NB4 (cell line): ENCODE results near the gene DNMT3A.

ENCODE experiments used
- DNase-seq: peaks from one replicate; pipeline ENCODE4 v3.0.0; 2010; ENCODE audit warnings: low read depth
- H3K4me3 ChIP-seq: one replicate; pipeline ENCODE4 v1.5.1; 2011; ENCODE audit warnings: mild to moderate bottlenecking, low read depth, low read length, moderate library complexity
- MAX ChIP-seq: IDR thresholded peaks from 2 replicates; pipeline ENCODE4 v1.6.1; 2011; ENCODE audit warnings: low read depth, low read length
- MYC ChIP-seq: IDR thresholded peaks from 2 replicates; pipeline ENCODE4 v1.6.1; 2011; ENCODE audit warnings: low read depth, low read length
- POLR2A ChIP-seq: IDR thresholded peaks from 2 replicates; pipeline ENCODE4 v1.6.1; 2011; ENCODE audit warnings: mild to moderate bottlenecking; ENCODE audit not compliant: insufficient read length; ENCODE audit errors: extremely low read depth
- TF ChIP-seq, protein P1 (sequence below): IDR thresholded peaks from one replicate; pipeline ENCODE4 v1.5.1; 2012; ENCODE audit warnings: low read depth, low read length

DNMT3A gene

GRCh38 chr2:25341753-25342371, at the start of gene DNMT3A:
Gene DNMT3A, minus strand, starts transcription at chr2:25341925. Its CDS starts 27,941 bp downstream, at chr2:25313984.
- DNase-seq: peak; percentile 80
- H3K4me3 ChIP-seq: peak within 1 kb of the TSS; percentile 32
- TF ChIP-seq MYC (no peak), MAX (no peak), POLR2A (no peak)
- TF ChIP-seq, protein P1, sequence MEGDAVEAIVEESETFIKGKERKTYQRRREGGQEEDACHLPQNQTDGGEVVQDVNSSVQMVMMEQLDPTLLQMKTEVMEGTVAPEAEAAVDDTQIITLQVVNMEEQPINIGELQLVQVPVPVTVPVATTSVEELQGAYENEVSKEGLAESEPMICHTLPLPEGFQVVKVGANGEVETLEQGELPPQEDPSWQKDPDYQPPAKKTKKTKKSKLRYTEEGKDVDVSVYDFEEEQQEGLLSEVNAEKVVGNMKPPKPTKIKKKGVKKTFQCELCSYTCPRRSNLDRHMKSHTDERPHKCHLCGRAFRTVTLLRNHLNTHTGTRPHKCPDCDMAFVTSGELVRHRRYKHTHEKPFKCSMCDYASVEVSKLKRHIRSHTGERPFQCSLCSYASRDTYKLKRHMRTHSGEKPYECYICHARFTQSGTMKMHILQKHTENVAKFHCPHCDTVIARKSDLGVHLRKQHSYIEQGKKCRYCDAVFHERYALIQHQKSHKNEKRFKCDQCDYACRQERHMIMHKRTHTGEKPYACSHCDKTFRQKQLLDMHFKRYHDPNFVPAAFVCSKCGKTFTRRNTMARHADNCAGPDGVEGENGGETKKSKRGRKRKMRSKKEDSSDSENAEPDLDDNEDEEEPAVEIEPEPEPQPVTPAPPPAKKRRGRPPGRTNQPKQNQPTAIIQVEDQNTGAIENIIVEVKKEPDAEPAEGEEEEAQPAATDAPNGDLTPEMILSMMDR: no peak

GRCh38 chr2:25389161-25389560, 47.4 kb upstream of the DNMT3A start:
- no peak overlapping the region for H3K4me3 ChIP-seq
- DNase-seq: no peak
- TF ChIP-seq MYC (no peak), MAX (no peak), POLR2A (no peak)
- TF ChIP-seq, protein P1: no peak

DNA sequence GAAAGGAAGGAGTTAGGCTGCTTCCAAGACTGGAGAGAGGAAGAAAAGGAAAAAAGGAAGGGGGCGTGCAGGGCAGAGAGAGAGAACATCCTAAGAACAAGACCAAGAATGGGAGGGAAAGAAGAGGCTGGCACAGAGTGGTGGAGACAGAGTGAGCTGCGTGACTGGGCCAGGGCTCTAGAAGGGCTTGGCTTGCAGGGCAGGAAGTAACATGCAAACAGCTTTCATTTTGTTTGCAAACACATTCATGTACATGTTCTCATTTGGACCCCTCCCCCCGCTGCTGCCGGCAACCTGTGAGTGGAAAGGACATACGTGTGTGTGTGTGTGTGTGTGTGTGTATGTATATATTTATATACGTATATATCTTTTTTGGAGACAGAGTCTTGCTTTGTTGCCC, 46.8 kb upstream of the DNMT3A start:
- TF ChIP-seq MAX (no peak), POLR2A (no peak), MYC (no peak)
- TF ChIP-seq, protein P1: no peak
- DNase-seq: no peak
- H3K4me3 ChIP-seq: no peak overlapping the region

DNA sequence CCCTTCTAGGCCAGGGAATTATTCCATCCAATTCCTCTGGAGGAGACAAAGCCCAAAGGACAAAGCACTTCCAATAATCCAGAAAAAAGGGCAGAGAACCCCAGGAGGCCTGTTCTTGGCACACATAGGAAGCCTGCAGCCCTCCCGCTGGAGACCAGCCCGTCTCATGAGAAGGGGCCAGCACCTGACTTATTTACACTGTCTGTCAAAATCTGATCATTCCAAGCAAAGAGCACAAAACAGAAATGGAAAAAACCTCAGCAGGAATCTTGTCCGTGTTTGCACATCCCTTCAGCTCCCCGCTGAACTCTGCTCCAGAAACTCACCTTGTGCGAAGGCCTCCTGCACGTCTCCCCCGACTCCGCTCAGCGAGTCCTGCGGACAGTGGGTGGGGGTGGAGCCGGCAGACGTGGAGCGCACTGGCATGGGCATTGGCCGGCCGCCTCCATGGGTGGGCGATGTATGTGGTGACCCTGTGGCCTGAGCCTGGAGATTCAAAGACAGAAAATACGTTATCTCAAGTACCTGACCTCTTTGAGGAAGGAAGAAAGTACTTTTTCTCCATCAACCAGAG, 46.2 kb upstream of the DNMT3A start:
- no peak for DNase-seq
- no peak overlapping the region for H3K4me3 ChIP-seq
- no peak for TF ChIP-seq MYC
- no peak for TF ChIP-seq MAX
- TF ChIP-seq, protein P1: no peak
- TF ChIP-seq POLR2A: no peak

GRCh38 chr2:25386971-25387875, 45.5 kb upstream of the DNMT3A start:
- no peak for TF ChIP-seq MYC
- TF ChIP-seq POLR2A: no peak
- TF ChIP-seq, protein P1: no peak
- no peak for TF ChIP-seq MAX
- H3K4me3 ChIP-seq: no peak overlapping the region
- DNase-seq: no peak
